GM20000 (cell line): ENCODE data around the gene METTL21C.

Experiments
- DNase-seq: peaks from one replicate; pipeline ENCODE4 v3.0.0; 2012; ENCODE audit warnings: low spot score
- CTCF ChIP-seq: IDR thresholded peaks from 2 replicates; pipeline ENCODE4 v1.5.1; 2012; ENCODE audit warnings: mild to moderate bottlenecking, control low read depth; ENCODE audit errors: extremely low read depth, missing control alignments

METTL21C gene

GRCh38 chr13:102642029-102642428, 52.8 kb downstream of the METTL21C start:
- DNase-seq = no peak
- TF ChIP-seq CTCF = no peak

GRCh38 chr13:102638741-102639140, 56.1 kb downstream of the METTL21C start:
- no peak for DNase-seq
- TF ChIP-seq CTCF = no peak
